Measurements from ENCODE around the gene SLC38A9. TPM values are rescaled to one million over a fixed set of nuclear protein-coding genes. Genes with fewer than 3 reads are reported as not detected.
"Not testable (repeated sequence)": the region's sequence is repeated elsewhere in the genome, so short reads cannot be mapped to it uniquely, and the experiment has no call there.

SLC38A9 gene
- polyA plus RNA-seq, 1 experiment = 12.5 TPM

DNA sequence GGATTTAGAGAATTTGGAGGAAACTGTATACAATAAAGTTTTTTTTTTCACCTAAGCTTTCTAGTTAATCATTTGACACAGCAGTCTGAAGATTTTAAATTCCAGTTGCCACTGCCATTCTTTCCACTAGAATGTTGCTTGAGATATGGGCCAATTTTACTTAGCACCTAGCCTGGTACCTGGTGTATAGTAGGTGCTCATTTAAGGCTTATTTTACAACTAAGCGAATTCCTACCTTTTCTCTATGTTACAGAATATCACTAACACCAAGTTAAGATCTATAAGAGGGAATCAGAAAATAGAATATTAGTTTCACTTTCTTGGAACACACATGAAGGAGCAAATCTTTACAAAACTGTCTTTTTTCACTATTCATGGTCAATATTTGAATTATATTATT, 22.5 kb upstream of the SLC38A9 start:
- Histone ChIP-seq H3K27me3 (ENCODE audit: control insufficient read depth, insufficient read depth, low read length) (peaks cover 4% of the 10 kb centered on the region), H3K36me3 (ENCODE audit: control insufficient read depth, insufficient read depth, low read length) (no peaks in the 10 kb centered on the region), H3K4me3 (ENCODE audit: low read depth, low read length) (no peak overlapping the region)
- TF ChIP-seq, protein P1, sequence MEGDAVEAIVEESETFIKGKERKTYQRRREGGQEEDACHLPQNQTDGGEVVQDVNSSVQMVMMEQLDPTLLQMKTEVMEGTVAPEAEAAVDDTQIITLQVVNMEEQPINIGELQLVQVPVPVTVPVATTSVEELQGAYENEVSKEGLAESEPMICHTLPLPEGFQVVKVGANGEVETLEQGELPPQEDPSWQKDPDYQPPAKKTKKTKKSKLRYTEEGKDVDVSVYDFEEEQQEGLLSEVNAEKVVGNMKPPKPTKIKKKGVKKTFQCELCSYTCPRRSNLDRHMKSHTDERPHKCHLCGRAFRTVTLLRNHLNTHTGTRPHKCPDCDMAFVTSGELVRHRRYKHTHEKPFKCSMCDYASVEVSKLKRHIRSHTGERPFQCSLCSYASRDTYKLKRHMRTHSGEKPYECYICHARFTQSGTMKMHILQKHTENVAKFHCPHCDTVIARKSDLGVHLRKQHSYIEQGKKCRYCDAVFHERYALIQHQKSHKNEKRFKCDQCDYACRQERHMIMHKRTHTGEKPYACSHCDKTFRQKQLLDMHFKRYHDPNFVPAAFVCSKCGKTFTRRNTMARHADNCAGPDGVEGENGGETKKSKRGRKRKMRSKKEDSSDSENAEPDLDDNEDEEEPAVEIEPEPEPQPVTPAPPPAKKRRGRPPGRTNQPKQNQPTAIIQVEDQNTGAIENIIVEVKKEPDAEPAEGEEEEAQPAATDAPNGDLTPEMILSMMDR (IDR thresholded peaks at IDR 0.05; ENCODE audit: insufficient read depth, low read depth, low read length) = no peak
- ChIA-PET POLR2A (no interaction called here), CTCF (no interaction called here)
- no peak for DNase-seq (ENCODE audit: low read depth)

DNA sequence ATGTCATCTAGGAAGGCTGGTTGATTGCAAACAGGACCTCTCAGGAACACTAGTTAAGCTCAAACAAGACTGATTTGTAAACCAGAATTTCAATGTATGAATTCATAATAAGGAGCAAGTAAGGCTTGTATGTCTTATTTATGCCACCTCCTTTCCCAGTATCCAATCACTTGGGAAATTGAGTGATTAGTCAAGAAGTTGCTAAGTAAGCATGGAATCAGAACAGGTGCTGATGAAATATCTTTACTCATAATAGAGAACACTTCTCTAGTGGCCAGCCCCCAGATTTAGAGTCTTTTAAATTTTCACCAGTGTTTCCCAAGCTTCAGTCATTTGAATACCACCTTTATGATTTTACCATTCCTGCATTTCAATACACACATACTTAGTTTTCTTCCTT, 20.5 kb upstream of the SLC38A9 start:
- Histone ChIP-seq H3K36me3 (ENCODE audit: control insufficient read depth, insufficient read depth, low read length) (no peaks in the 10 kb centered on the region), H3K27me3 (ENCODE audit: control insufficient read depth, insufficient read depth, low read length) (peaks cover 4% of the 10 kb centered on the region), H3K4me3 (ENCODE audit: low read depth, low read length) (no peak overlapping the region)
- DNase-seq (ENCODE audit: low read depth) = no peak
- ChIA-PET POLR2A (no interaction called here), CTCF (interaction anchor here (1.3 kb wide), 1 partner anchor 10 kb away, joined by 4 read pairs; no protein-coding TSS in a partner anchor)
- TF ChIP-seq, protein P1 (IDR thresholded peaks at IDR 0.05; ENCODE audit: insufficient read depth, low read depth, low read length) = no peak

DNA sequence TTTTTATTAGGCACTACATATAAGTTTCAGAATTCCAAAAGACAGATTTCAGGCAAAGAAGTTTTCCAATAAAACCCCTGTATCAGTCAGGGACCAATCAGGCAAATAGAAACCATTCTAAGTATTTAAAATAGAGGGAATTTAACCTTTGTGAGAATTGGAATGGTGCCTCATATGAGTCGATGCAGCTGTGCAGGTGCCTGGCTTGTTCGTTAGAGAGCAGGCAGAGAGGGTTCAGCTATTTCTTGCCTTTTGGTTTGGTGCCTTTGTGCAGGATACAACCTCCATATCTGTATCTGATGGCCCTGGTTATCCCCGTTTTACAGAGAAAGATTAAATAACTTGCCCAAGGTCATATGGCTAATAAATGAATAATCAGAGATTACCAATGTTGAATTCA, 19.7 kb upstream of the SLC38A9 start:
- ChIA-PET POLR2A (no interaction called here), CTCF (interaction anchor here (1.3 kb wide), 1 partner anchor 10 kb away, joined by 4 read pairs; no protein-coding TSS in a partner anchor)
- TF ChIP-seq, protein P1 (IDR thresholded peaks at IDR 0.05; ENCODE audit: insufficient read depth, low read depth, low read length) = no peak
- Histone ChIP-seq H3K36me3 (ENCODE audit: control insufficient read depth, insufficient read depth, low read length) (no peaks in the 10 kb centered on the region), H3K4me3 (ENCODE audit: low read depth, low read length) (no peak overlapping the region), H3K27me3 (ENCODE audit: control insufficient read depth, insufficient read depth, low read length) (peaks cover 6% of the 10 kb centered on the region)
- no peak for DNase-seq (ENCODE audit: low read depth)

DNA sequence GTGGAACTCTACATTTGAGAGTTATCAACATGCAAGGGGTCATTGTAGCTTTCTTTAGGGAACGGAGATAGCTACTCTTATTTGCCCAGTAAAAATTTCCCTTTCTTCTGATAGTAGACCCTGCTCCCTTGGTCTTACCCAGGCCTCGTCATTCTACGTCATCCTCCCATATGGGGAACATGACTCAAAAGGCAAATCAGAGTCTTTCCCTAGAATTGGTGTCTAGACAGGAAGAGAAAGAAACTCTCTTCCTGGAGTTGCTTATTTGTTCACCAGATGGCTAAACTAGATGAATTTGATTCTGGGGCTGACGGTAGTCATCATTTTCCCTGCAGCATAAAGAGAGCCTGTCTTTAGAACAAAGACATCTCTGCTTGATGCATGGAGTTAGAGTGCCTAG, 12.2 kb upstream of the SLC38A9 start:
- Histone ChIP-seq H3K36me3 (ENCODE audit: control insufficient read depth, insufficient read depth, low read length) (no peaks in the 10 kb centered on the region), H3K27me3 (ENCODE audit: control insufficient read depth, insufficient read depth, low read length) (peaks cover 2% of the 10 kb centered on the region), H3K4me3 (ENCODE audit: low read depth, low read length) (no peak overlapping the region)
- TF ChIP-seq, protein P1 (IDR thresholded peaks at IDR 0.05; ENCODE audit: insufficient read depth, low read depth, low read length) = no peak
- ChIA-PET CTCF (no interaction called here), POLR2A (no interaction called here)
- DNase-seq (ENCODE audit: low read depth) = no peak

DNA sequence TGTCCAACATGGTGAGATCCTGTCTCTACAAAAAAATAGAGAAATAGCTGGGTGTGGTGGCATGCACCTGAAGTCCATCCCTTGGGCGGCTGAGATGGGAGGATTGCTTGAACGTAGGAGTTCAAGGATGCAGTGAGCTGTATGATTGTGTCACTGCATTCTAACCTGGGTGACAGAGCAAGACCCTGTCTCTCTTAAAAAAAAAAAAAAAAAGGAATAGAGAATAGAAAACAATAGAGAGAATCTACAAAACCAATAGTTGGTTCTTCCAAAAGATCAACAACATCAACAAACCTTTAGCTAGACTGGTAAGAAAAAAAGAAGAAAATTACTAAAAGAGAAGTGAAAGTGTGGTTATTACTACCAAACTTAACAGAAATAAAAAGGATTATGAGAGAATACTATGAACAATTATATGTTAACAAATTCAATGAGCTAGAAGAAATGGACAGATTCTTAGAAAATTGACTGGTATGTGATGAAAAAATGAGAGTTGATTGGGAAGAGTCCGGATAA, 8.1 kb upstream of the SLC38A9 start:
- Histone ChIP-seq H3K4me3 (ENCODE audit: low read depth, low read length) (no peak overlapping the region), H3K36me3 (ENCODE audit: control insufficient read depth, insufficient read depth, low read length) (no peaks in the 10 kb centered on the region), H3K27me3 (ENCODE audit: control insufficient read depth, insufficient read depth, low read length) (no peaks in the 10 kb centered on the region; the same call in 1 of the 2 replicates)
- DNase-seq (ENCODE audit: low read depth) = no peak
- TF ChIP-seq, protein P1 (IDR thresholded peaks at IDR 0.05; ENCODE audit: insufficient read depth, low read depth, low read length) = no peak
- ChIA-PET CTCF (interaction anchor here (0.6 kb wide), 1 partner anchor 354 kb away, joined by 3 read pairs; no protein-coding TSS in a partner anchor), POLR2A (no interaction called here)

DNA sequence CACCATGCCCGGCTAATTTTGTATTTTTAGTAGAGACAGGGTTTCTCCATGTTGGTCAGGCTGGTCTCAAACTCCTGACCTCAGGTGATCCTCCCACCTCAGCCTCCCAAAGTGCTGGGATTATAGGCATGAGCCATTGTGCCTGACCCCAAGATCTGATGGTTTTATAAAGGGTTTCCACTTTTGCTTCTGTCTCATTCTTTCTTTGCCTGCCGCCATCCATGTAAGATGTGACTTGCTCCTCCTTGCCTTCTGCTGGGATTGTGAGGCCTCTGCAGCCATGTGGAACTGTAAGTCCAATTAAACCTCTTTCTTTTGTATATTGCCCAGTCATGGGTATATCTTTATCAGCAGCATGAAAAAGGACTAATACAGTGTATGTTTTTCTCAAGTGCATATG, 6.9 kb upstream of the SLC38A9 start:
- POLR2A ChIA-PET; H3K4me3 ChIP-seq (ENCODE audit: low read depth, low read length); H3K27me3 ChIP-seq (ENCODE audit: control insufficient read depth, insufficient read depth, low read length); H3K36me3 ChIP-seq (ENCODE audit: control insufficient read depth, insufficient read depth, low read length); DNase-seq (ENCODE audit: low read depth); CTCF ChIA-PET: not testable (repeated sequence)
